T-cell (primary cell): ENCODE measurements around the gene ASB9. TPM values are rescaled to one million over a fixed set of nuclear protein-coding genes. Genes with fewer than 3 reads are reported as not detected.

Source experiments
- ATAC-seq, 4 experiments: fragments of 200-7000 bp in 3 of 4; fragments of 150-1000 bp in 1 of 4; cut with Tn5 transposase; replicated peaks in 1 of 4; 1 replicate in 3 of 4; 2 replicates in 1 of 4; pipeline ENCODE4 v1.10.0; 2021; ENCODE audit warnings: moderate library complexity in 3 of 4, mild to moderate bottlenecking in 2 of 4, moderate number of reproducible peaks in 1 of 4
- CTCF ChIA-PET, 2 donors: fragments of 300-600 bp; sonication (Branson Sonifier 250); formaldehyde crosslinking; loops; one replicate each; lab custom pipeline; 2022; ENCODE audit warnings: antibody characterized with exemption in 2 of 2; lab: Charles Lee
- POLR2A ChIA-PET, 2 donors: fragments of 300-600 bp; sonication (Branson Sonifier 250); formaldehyde crosslinking; loops; one replicate each; lab custom pipeline; 2022; ENCODE audit warnings: antibody characterized with exemption in 2 of 2; lab: Charles Lee
- DNase-seq, 35 experiments: peaks; one replicate each; pipeline versions ENCODE4 v3.0.0 to v3.0.0-alpha.2; 2013 to 2023
- H3K27ac ChIP-seq: one replicate; pipeline ENCODE4 v1.5.1; 2013; ENCODE audit warnings: low read length
- H3K27me3 ChIP-seq, 2 experiments: replicated peaks in 1 of 2; 1 replicate in 1 of 2; 2 replicates in 1 of 2; pipeline versions ENCODE4 v1.6.1 to v1.7.0; 2013; ENCODE audit warnings: low read length in 1 of 2, mixed read lengths in 1 of 2; ENCODE audit not compliant: control insufficient read depth in 2 of 2, insufficient read depth in 2 of 2; ENCODE audit errors: extremely low read depth in 1 of 2
- H3K36me3 ChIP-seq, 2 donors: 1 replicate in 1 of 2; 2 replicates in 1 of 2; pipeline versions ENCODE4 v1.6.1 to v1.7.0; 2013; ENCODE audit warnings: low read length in 1 of 2; ENCODE audit not compliant: control insufficient read depth in 2 of 2, insufficient read depth in 1 of 2; ENCODE audit errors: extremely low read depth in 1 of 2
- H3K4me1 ChIP-seq, 2 experiments: 1 replicate in 1 of 2; 2 replicates in 1 of 2; pipeline versions ENCODE4 v1.6.1 to v1.7.0; 2013; ENCODE audit warnings: low read length in 2 of 2, mixed read lengths in 1 of 2; ENCODE audit not compliant: insufficient read depth in 2 of 2, control insufficient read depth in 1 of 2; ENCODE audit errors: extremely low read depth in 1 of 2
- H3K4me3 ChIP-seq, 2 donors: 1 replicate in 1 of 2; 2 replicates in 1 of 2; pipeline versions ENCODE4 v1.5.1 to v1.7.0; 2013; ENCODE audit warnings: mild to moderate bottlenecking in 2 of 2, low read length in 1 of 2, moderate library complexity in 1 of 2; ENCODE audit not compliant: control insufficient read depth in 1 of 2; ENCODE audit errors: extremely low read depth in 1 of 2
- H3K9me3 ChIP-seq: 2 replicates; pipeline ENCODE4 v1.7.0; 2013
- H3K27ac Mint-ChIP-seq, 2 donors: one replicate each; pipeline ENCODE4 v1.8.0; 2020 to 2021; ENCODE audit warnings: mild to moderate bottlenecking in 2 of 2, mixed read lengths in 2 of 2
- H3K27me3 Mint-ChIP-seq, 2 donors: one replicate each; pipeline ENCODE4 v1.8.0; 2021 to 2022; ENCODE audit warnings: mixed read lengths in 2 of 2
- H3K36me3 Mint-ChIP-seq: one replicate; pipeline ENCODE4 v1.8.0; 2021; ENCODE audit warnings: mixed read lengths
- H3K4me1 Mint-ChIP-seq, 3 donors: one replicate each; pipeline ENCODE4 v1.8.0; 2020 to 2022; ENCODE audit warnings: mixed read lengths in 3 of 3, mild to moderate bottlenecking in 1 of 3
- H3K4me3 Mint-ChIP-seq, 3 donors: one replicate each; pipeline ENCODE4 v1.8.0; 2020 to 2022; ENCODE audit warnings: mild to moderate bottlenecking in 3 of 3, mixed read lengths in 3 of 3, moderate library complexity in 3 of 3
- H3K9me3 Mint-ChIP-seq, 3 donors: one replicate each; pipeline ENCODE4 v1.8.0; 2020 to 2022; ENCODE audit warnings: mixed read lengths in 3 of 3
- WGBS: methylation state at CpG from one replicate; pipeline ENCODE4 v1.1.5; 2013; ENCODE audit warnings: missing lambda C conversion rate; ENCODE audit not compliant: insufficient coverage; 5-methylcytosine and 5-hydroxymethylcytosine counted together
- total RNA-seq, 35 experiments: library from RNA in 6 of 35; stranded (reverse) in 6 of 35; fragments of 120-200 nt in 1 of 35; gene quantifications; one replicate each; pipeline versions ENCODE4 v1.2.1 to v1.2.4 and lab custom pipeline; 2013 to 2026

The ASB9 gene
- total RNA-seq (1 to 10 TPM in 1 of 5 donors, under 1 TPM in 3, not detected in 1; 0.23 to 1.3 (median 0.46) TPM), total RNA-seq (lab: John Stamatoyannopoulos, UW) (0 to 0.72 (median 0.27) reads per million in 29 experiments)
- 1.2 TPM for total RNA-seq (2013)

- Histone ChIP-seq H3K9me3 (no peaks in the 10 kb centered on the region), H3K36me3 (no peaks in the 10 kb centered on the region), H3K4me1 (peaks cover 3 to 6% of the 10 kb centered on the region in 2 experiments), H3K4me3 (no peak within 1 kb of the TSS), H3K27me3 (no peaks in the 10 kb centered on the region), H3K27ac (no peak within 1 kb of the TSS)
- CTCF ChIA-PET: no interaction called here
- peaks cover 0 to 5% of the 10 kb centered on the region in 2 donors for H3K27me3 Mint-ChIP-seq
- H3K36me3 Mint-ChIP-seq: no peaks in the 10 kb centered on the region
- H3K4me3 Mint-ChIP-seq: peak within 1 kb of the TSS; percentile 60 to 67 (median 65)
- H3K9me3 Mint-ChIP-seq: no peaks in the 10 kb centered on the region
- H3K27ac Mint-ChIP-seq: peak within 1 kb of the TSS; percentile 88 to 91
- POLR2A ChIA-PET: no interaction called here
- peaks cover 10 to 13% (median 11%) of the 10 kb centered on the region in 3 donors for H3K4me1 Mint-ChIP-seq
- ATAC-seq (peak in 3 of 4 experiments; percentile 51 to 88 (median 71)), DNase-seq (peak in 26 of 35 experiments; percentile 1 to 42 (median 8))
- 9% methylated on average over 4 of the region's 15 CpGs for WGBS
Measured at GRCh38 chrX:15269618-15270521, at the start of gene ASB9. Gene ASB9, minus strand, starts transcription at chrX:15270083. Its CDS starts 209 bp downstream, at chrX:15269874.

DNA sequence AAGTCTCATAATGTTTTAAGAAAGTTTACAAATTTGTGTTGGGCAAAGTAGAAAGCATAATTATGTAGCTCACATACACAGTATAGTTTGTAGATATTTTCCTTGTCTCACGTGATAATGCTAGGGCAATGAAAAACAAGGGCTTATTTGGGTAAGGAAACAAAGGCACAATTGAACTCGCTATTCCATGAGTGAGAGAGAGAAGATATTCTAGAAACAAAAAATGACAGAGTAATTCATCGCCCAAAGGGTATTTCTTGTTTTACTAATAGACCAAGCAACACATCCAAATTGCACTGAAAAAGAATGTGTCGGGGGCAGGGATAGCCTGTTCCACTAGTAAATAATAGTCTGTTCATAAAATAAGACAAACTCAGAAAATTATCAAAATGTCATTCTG lies 49.2 kb upstream of the ASB9 start:
- Mint-ChIP-seq H3K27me3 (no peaks in the 10 kb centered on the region), H3K9me3 (no peaks in the 10 kb centered on the region), H3K36me3 (peaks cover 21% of the 10 kb centered on the region), H3K4me1 (no peaks in the 10 kb centered on the region), H3K4me3 (no peak overlapping the region), H3K27ac (no peak overlapping the region)
- H3K4me1 ChIP-seq: no peaks in the 10 kb centered on the region
- H3K27ac ChIP-seq: no peak overlapping the region
- WGBS: no CpG with 5 or more reads among the region's 4 CpGs
- CTCF ChIA-PET: no interaction called here
- no peaks in the 10 kb centered on the region for H3K9me3 ChIP-seq
- POLR2A ChIA-PET: no interaction called here
- ATAC-seq (no peak), DNase-seq (no peak)
- H3K4me3 ChIP-seq: no peak overlapping the region
- H3K36me3 ChIP-seq: peaks cover 0 to 23% of the 10 kb centered on the region in 2 donors
- H3K27me3 ChIP-seq: no peaks in the 10 kb centered on the region

GRCh38 chrX:15315509-15315908 lies 45.6 kb upstream of the ASB9 start, which contains the start of gene ASB11:
Gene ASB11, minus strand, starts transcription at chrX:15315640. Its CDS starts 35 bp downstream, at chrX:15315605.
- DNase-seq (no peak), ATAC-seq (no peak)
- no peaks in the 10 kb centered on the region for H3K27me3 Mint-ChIP-seq
- Histone ChIP-seq H3K4me3 (no peak within 1 kb of the TSS), H3K27me3 (no peaks in the 10 kb centered on the region), H3K36me3 (no peaks in the 10 kb centered on the region), H3K4me1 (no peaks in the 10 kb centered on the region), H3K27ac (no peak within 1 kb of the TSS), H3K9me3 (no peaks in the 10 kb centered on the region)
- POLR2A ChIA-PET: no interaction called here
- no peaks in the 10 kb centered on the region for H3K9me3 Mint-ChIP-seq
- H3K4me3 Mint-ChIP-seq: no peak within 1 kb of the TSS
- peaks cover 16% of the 10 kb centered on the region for H3K36me3 Mint-ChIP-seq
- CTCF ChIA-PET: no interaction called here
- no peaks in the 10 kb centered on the region for H3K4me1 Mint-ChIP-seq
- H3K27ac Mint-ChIP-seq: no peak within 1 kb of the TSS
- no CpG with 5 or more reads among the region's 3 CpGs for WGBS

- Mint-ChIP-seq H3K4me1 (no peaks in the 10 kb centered on the region), H3K36me3 (peaks cover 12% of the 10 kb centered on the region), H3K27me3 (no peaks in the 10 kb centered on the region), H3K4me3 (no peak overlapping the region), H3K27ac (no peak overlapping the region), H3K9me3 (no peaks in the 10 kb centered on the region)
- Histone ChIP-seq H3K4me1 (no peaks in the 10 kb centered on the region), H3K9me3 (no peaks in the 10 kb centered on the region), H3K27ac (no peak overlapping the region), H3K36me3 (no peaks in the 10 kb centered on the region), H3K4me3 (no peak overlapping the region), H3K27me3 (no peaks in the 10 kb centered on the region)
- ChIA-PET CTCF (no interaction called here), POLR2A (no interaction called here)
- DNase-seq: no peak
- no peak for ATAC-seq
- WGBS: no CpG with 5 or more reads among the region's 2 CpGs
Measured at GRCh38 chrX:15314472-15314871, 44.6 kb upstream of the ASB9 start.

GRCh38 chrX:15311119-15311518 lies 41.2 kb upstream of the ASB9 start:
- Histone ChIP-seq H3K4me1 (no peaks in the 10 kb centered on the region), H3K36me3 (no peaks in the 10 kb centered on the region), H3K27me3 (no peaks in the 10 kb centered on the region), H3K9me3 (no peaks in the 10 kb centered on the region), H3K4me3 (no peak overlapping the region), H3K27ac (no peak overlapping the region)
- ATAC-seq: no peak
- ChIA-PET CTCF (interaction anchor here in 1 of 2 donors (0.6 kb wide), 1 partner anchor 44 kb away, joined by 3 read pairs; no protein-coding TSS in a partner anchor), POLR2A (no interaction called here)
- Mint-ChIP-seq H3K27me3 (peaks cover 0 to 5% of the 10 kb centered on the region in 2 donors), H3K4me3 (no peak overlapping the region), H3K27ac (no peak overlapping the region), H3K9me3 (no peaks in the 10 kb centered on the region), H3K36me3 (no peaks in the 10 kb centered on the region), H3K4me1 (no peaks in the 10 kb centered on the region)
- 86% methylated on average over 2 of the region's 3 CpGs for WGBS
- DNase-seq: no peak

DNA sequence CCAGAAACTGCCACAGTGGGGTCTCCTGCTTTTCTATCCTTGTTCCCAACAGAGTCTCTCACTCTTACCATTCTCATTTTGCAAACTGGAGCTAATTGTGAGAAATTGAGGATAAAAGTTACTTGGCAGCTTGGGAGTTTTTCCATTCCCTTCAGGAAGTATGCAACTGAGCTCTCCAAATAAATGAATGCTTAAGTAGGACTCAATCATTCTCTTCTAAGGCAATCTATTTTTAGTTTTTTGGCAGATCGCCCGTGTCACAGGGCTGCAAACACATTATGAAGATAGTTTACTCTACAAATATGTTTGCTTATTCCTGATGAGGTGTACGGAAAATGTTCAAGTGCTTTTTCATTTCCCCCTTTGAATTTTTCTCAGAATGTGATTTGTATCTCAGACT lies 40.2 kb upstream of the ASB9 start:
- CTCF ChIA-PET: no interaction called here

More for the DNA sequence above, 40.2 kb upstream of the ASB9 start:
- no CpG with 5 or more reads among the region's 3 CpGs for WGBS
- ATAC-seq (no peak), DNase-seq (no peak)
- H3K4me1 ChIP-seq: no peaks in the 10 kb centered on the region
- H3K4me1 Mint-ChIP-seq: no peaks in the 10 kb centered on the region
- no peaks in the 10 kb centered on the region for H3K27me3 ChIP-seq
- H3K36me3 ChIP-seq: no peaks in the 10 kb centered on the region
- no peak overlapping the region for H3K4me3 Mint-ChIP-seq
- POLR2A ChIA-PET: interaction anchor here in 1 of 2 donors (0.5 kb wide), 1 partner anchor 49 kb away, joined by 6 read pairs; no protein-coding TSS in a partner anchor
- H3K27me3 Mint-ChIP-seq: peaks cover 3 to 10% of the 10 kb centered on the region in 2 donors
- H3K36me3 Mint-ChIP-seq: no peaks in the 10 kb centered on the region
- H3K27ac ChIP-seq: no peak overlapping the region
- H3K4me3 ChIP-seq: no peak overlapping the region
- no peaks in the 10 kb centered on the region for H3K9me3 Mint-ChIP-seq
- H3K27ac Mint-ChIP-seq: no peak overlapping the region
- no peaks in the 10 kb centered on the region for H3K9me3 ChIP-seq
